Panc1 (cell line): ENCODE results near the gene ARHGEF38. TPM values are rescaled to one million over a fixed set of nuclear protein-coding genes. Genes with fewer than 3 reads are reported as not detected.

Experiments
- ATAC-seq: fragments of 200-7000 bp; cut with Tn5 transposase; 2 replicates; pipeline ENCODE4 v1.9.1; 2020; ENCODE audit warnings: mild to moderate bottlenecking, moderate library complexity
- BruUV-seq: library from RNA; stranded (reverse); fragments of 400-500 nt; replicated peaks from 2 replicates; lab custom pipeline; 2021; lab: Mats Ljungman, UMichigan
- CTCF ChIA-PET: fragments of 300-600 bp; sonication (Branson Sonifier 250); formaldehyde crosslinking; loops from one replicate; lab custom pipeline; 2022; ENCODE audit warnings: antibody characterized with exemption; lab: Charles Lee
- POLR2A ChIA-PET: fragments of 300-600 bp; sonication (Branson Sonifier 250); formaldehyde crosslinking; loops from one replicate; lab custom pipeline; 2022; ENCODE audit warnings: antibody characterized with exemption; lab: Charles Lee
- DNase-seq: peaks from one replicate; pipeline ENCODE4 v3.0.0-alpha.2; 2010; ENCODE audit warnings: low read depth, low spot score
- H3K27ac ChIP-seq: 2 replicates; pipeline ENCODE4 v1.5.1; 2011; ENCODE audit warnings: mild to moderate bottlenecking, low read length, inconsistent platforms
- H3K27me3 ChIP-seq: fragments of 200-500 bp; sonication (Bioruptor generic); 2 replicates; pipeline ENCODE4 v1.6.0; 2014; ENCODE audit warnings: low read length, inconsistent platforms; ENCODE audit not compliant: control insufficient read depth, insufficient read depth
- H3K36me3 ChIP-seq: fragments of 200-500 bp; sonication (Bioruptor generic); 2 replicates; pipeline ENCODE4 v1.5.1; 2014; ENCODE audit warnings: inconsistent platforms, mild to moderate bottlenecking, low read length, moderate library complexity; ENCODE audit not compliant: control insufficient read depth, insufficient read depth
- H3K4me1 ChIP-seq: 2 replicates; pipeline ENCODE4 v1.5.1; 2011; ENCODE audit warnings: inconsistent platforms, mild to moderate bottlenecking, low read length, moderate library complexity; ENCODE audit not compliant: control insufficient read depth, insufficient read depth
- H3K4me3 ChIP-seq, 2 experiments: 2 replicates each; pipeline ENCODE4 v1.5.1; 2011 to 2012; ENCODE audit warnings: low read depth in 2 of 2, low read length in 2 of 2, mild to moderate bottlenecking in 2 of 2, inconsistent platforms in 1 of 2, moderate library complexity in 1 of 2
- H3K9me3 ChIP-seq: fragments of 200-500 bp; sonication (Bioruptor generic); 2 replicates; pipeline ENCODE4 v1.5.1; 2014; ENCODE audit warnings: low read depth, mild to moderate bottlenecking, inconsistent platforms, low read length, moderate library complexity; ENCODE audit not compliant: control insufficient read depth, insufficient read depth
- POLR2AphosphoS5 ChIP-seq: IDR thresholded peaks from 2 replicates; pipeline ENCODE4 v1.6.1; 2012; ENCODE audit warnings: mild to moderate bottlenecking, low read depth, low read length, moderate library complexity
- SIN3A ChIP-seq: IDR thresholded peaks from 2 replicates; pipeline ENCODE4 v1.6.1; 2012; ENCODE audit warnings: low read depth, mild to moderate bottlenecking, low read length, moderate library complexity, borderline replicate concordance; ENCODE audit not compliant: insufficient read depth
- TCF7L2 ChIP-seq: IDR thresholded peaks from 2 replicates; pipeline ENCODE4 v1.6.1; 2011; ENCODE audit warnings: mild to moderate bottlenecking, low read depth, low read length, inconsistent platforms
- in situ Hi-C: cut with HindIII; loops from 2 replicates; pipeline ENCODE4 v1.10.0; 2016; ENCODE audit warnings: low sequenced_read_pairs, low pct_unique_long_range_greater_than_20kb
- intact Hi-C: fragments of 100-400 bp; cut with micrococcal nuclease; formaldehyde crosslinking; loops from one replicate; pipeline ENCODE4 v1.10.0; 2022; ENCODE audit not compliant: unreplicated experiment
- total RNA-seq: library from RNA; stranded (reverse); gene quantifications from one replicate; pipeline ENCODE4 v1.2.1, GENCODE V29; 2021; ENCODE audit not compliant: unreplicated experiment
- TF ChIP-seq, protein P1 (sequence below): fragments of 450-650 bp; IDR thresholded peaks from 2 replicates; pipeline ENCODE4 v1.5.1; 2017; ENCODE audit warnings: mild to moderate bottlenecking
- TF ChIP-seq, protein P2 (sequence below), 2 experiments: IDR thresholded peaks; 2 replicates each; pipeline ENCODE4 v1.6.1; 2011 to 2012; ENCODE audit warnings: low read depth in 2 of 2, control low read depth in 1 of 2, low read length in 1 of 2, mild to moderate bottlenecking in 1 of 2, moderate library complexity in 1 of 2; ENCODE audit not compliant: insufficient read depth in 1 of 2

ARHGEF38 gene
- total RNA-seq, 1 experiment from 2014 or later = not detected

DNA sequence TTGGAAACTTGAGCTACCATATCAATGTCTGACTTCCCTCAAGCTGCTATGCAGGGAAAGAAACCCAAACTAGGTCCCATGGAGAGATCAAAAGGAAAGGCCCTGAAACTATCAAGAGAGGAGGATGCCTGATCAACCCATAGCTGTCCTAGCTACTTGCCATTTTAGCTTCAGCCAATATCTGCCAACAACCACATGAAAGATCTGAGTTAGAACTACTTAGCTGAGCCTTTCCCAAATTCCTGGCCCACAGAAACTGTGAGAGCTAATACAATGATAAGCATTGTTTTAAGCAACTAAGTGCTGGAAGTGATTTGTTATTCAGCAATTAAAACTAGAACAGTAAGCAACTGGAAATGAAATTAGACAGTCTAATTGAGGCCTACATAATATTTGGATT is 6.3 kb upstream of the ARHGEF38 start:
- no TSS peak for BruUV-seq
- TF ChIP-seq POLR2AphosphoS5 (no peak), SIN3A (no peak), TCF7L2 (no peak)
- TF ChIP-seq, protein P1, sequence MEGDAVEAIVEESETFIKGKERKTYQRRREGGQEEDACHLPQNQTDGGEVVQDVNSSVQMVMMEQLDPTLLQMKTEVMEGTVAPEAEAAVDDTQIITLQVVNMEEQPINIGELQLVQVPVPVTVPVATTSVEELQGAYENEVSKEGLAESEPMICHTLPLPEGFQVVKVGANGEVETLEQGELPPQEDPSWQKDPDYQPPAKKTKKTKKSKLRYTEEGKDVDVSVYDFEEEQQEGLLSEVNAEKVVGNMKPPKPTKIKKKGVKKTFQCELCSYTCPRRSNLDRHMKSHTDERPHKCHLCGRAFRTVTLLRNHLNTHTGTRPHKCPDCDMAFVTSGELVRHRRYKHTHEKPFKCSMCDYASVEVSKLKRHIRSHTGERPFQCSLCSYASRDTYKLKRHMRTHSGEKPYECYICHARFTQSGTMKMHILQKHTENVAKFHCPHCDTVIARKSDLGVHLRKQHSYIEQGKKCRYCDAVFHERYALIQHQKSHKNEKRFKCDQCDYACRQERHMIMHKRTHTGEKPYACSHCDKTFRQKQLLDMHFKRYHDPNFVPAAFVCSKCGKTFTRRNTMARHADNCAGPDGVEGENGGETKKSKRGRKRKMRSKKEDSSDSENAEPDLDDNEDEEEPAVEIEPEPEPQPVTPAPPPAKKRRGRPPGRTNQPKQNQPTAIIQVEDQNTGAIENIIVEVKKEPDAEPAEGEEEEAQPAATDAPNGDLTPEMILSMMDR = no peak
- TF ChIP-seq, protein P2, sequence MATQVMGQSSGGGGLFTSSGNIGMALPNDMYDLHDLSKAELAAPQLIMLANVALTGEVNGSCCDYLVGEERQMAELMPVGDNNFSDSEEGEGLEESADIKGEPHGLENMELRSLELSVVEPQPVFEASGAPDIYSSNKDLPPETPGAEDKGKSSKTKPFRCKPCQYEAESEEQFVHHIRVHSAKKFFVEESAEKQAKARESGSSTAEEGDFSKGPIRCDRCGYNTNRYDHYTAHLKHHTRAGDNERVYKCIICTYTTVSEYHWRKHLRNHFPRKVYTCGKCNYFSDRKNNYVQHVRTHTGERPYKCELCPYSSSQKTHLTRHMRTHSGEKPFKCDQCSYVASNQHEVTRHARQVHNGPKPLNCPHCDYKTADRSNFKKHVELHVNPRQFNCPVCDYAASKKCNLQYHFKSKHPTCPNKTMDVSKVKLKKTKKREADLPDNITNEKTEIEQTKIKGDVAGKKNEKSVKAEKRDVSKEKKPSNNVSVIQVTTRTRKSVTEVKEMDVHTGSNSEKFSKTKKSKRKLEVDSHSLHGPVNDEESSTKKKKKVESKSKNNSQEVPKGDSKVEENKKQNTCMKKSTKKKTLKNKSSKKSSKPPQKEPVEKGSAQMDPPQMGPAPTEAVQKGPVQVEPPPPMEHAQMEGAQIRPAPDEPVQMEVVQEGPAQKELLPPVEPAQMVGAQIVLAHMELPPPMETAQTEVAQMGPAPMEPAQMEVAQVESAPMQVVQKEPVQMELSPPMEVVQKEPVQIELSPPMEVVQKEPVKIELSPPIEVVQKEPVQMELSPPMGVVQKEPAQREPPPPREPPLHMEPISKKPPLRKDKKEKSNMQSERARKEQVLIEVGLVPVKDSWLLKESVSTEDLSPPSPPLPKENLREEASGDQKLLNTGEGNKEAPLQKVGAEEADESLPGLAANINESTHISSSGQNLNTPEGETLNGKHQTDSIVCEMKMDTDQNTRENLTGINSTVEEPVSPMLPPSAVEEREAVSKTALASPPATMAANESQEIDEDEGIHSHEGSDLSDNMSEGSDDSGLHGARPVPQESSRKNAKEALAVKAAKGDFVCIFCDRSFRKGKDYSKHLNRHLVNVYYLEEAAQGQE (IDR thresholded peaks at IDR 0.05; ENCODE audit: insufficient read depth in 1 of 2, low read depth in 2 of 2, low read length in 1 of 2) = no peak
- Histone ChIP-seq H3K27me3 (no peaks in the 10 kb centered on the region; the same call in 1 of the 2 replicates), H3K36me3 (no peaks in the 10 kb centered on the region), H3K4me1 (no peaks in the 10 kb centered on the region), H3K27ac (no peak overlapping the region), H3K4me3 (no peak overlapping the region), H3K9me3 (no peaks in the 10 kb centered on the region)
- no peak for DNase-seq
- POLR2A ChIA-PET = interaction anchor here (0.6 kb wide), 1 partner anchor 82 kb away, joined by 4 read pairs; no protein-coding TSS in a partner anchor
- in situ Hi-C loops = no loop called here
- intact Hi-C loops = no loop called here
- ATAC-seq = no peak
- CTCF ChIA-PET = no interaction called here

DNA sequence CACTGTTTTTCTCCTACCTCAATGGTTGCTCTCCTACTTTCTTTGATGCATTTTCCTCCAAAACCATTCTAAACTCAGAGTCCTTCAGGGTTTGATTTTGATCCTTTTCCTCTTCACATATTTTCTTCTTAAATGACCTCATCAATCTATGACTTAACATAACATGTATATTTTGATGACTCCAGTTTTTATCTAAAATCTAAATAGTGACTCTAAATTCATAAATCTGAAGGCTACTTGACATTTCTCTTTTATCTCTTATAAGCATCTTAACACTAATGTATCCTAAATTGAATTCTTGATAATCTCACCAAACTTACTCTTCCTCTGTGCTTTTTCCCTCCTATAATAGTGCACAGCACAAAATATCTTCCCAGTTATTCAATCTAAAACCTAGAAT is 4.7 kb upstream of the ARHGEF38 start:
- Histone ChIP-seq H3K36me3 (no peaks in the 10 kb centered on the region), H3K4me3 (no peak overlapping the region), H3K27ac (no peak overlapping the region), H3K9me3 (no peaks in the 10 kb centered on the region), H3K27me3 (no peaks in the 10 kb centered on the region; the same call in 1 of the 2 replicates), H3K4me1 (no peaks in the 10 kb centered on the region)
- DNase-seq = no peak
- BruUV-seq = no TSS peak
- ATAC-seq = no peak
- ChIA-PET CTCF (no interaction called here), POLR2A (no interaction called here)
- TF ChIP-seq TCF7L2 (no peak), POLR2AphosphoS5 (no peak), SIN3A (no peak)
- TF ChIP-seq, protein P2 (IDR thresholded peaks at IDR 0.05; ENCODE audit: insufficient read depth in 1 of 2, low read depth in 2 of 2, low read length in 1 of 2) = no peak
- TF ChIP-seq, protein P1 = no peak
- intact Hi-C loops = no loop called here
- in situ Hi-C loops = no loop called here
